Stimulated activated CD8-positive, alpha-beta memory T cell treated with anti-CD3 and anti-CD28 coated beads, Interleukin-7, amount 100 ng/mL, for 4 hours (primary cell): ENCODE results near the gene ABHD16B.
"Not testable (repeated sequence)": the region's sequence is repeated elsewhere in the genome, so short reads cannot be mapped to it uniquely, and the experiment has no call there.

Experiments used
- DNase-seq, 2 donors: peaks; one replicate each; pipeline ENCODE4 v3.0.0-alpha.2; 2020; ENCODE audit warnings: low read depth in 2 of 2

The ABHD16B gene

GRCh38 chr20:63877755-63878470 is 16.6 kb downstream of the ABHD16B start:
- DNase-seq: no peak

- no peak for DNase-seq
Measured at GRCh38 chr20:63878899-63879663, 17.8 kb downstream of the ABHD16B start.

GRCh38 chr20:63880901-63881300 is 19.6 kb downstream of the ABHD16B start:
- not testable (repeated sequence) for DNase-seq

- DNase-seq: no peak
Measured at GRCh38 chr20:63881451-63882226, 20.3 kb downstream of the ABHD16B start.

GRCh38 chr20:63882257-63883200 is 21.2 kb downstream of the ABHD16B start:
- DNase-seq: no peak

GRCh38 chr20:63883201-63883593 is 21.9 kb downstream of the ABHD16B start:
- DNase-seq: no peak

GRCh38 chr20:63884506-63885263 is 23.4 kb downstream of the ABHD16B start:
- DNase-seq: no peak

GRCh38 chr20:63885264-63886053 is 24.2 kb downstream of the ABHD16B start:
- no peak for DNase-seq

GRCh38 chr20:63886054-63886419 is 24.7 kb downstream of the ABHD16B start:
- no peak for DNase-seq

- DNase-seq: no peak
Measured at GRCh38 chr20:63886921-63887320, 25.6 kb downstream of the ABHD16B start.

GRCh38 chr20:63889241-63890200 is 28.2 kb downstream of the ABHD16B start:
- DNase-seq: no peak

- no peak for DNase-seq
Measured at GRCh38 chr20:63890201-63890576, 28.9 kb downstream of the ABHD16B start.

- DNase-seq: no peak
Measured at GRCh38 chr20:63890616-63891015, 29.3 kb downstream of the ABHD16B start.

GRCh38 chr20:63891061-63892002 is 30.0 kb downstream of the ABHD16B start:
- no peak for DNase-seq

- DNase-seq: no peak
Measured at GRCh38 chr20:63892402-63892801, 31.1 kb downstream of the ABHD16B start.

- DNase-seq: no peak
Measured at GRCh38 chr20:63893999-63894357, 32.7 kb downstream of the ABHD16B start.

- DNase-seq: peak; percentile 86 to 96
Measured at GRCh38 chr20:63894358-63895201, 33.3 kb downstream of the ABHD16B start, which contains the start of gene DNAJC5. DNAJC5 (plus strand) TSS chr20:63895126; CDS start chr20:63928346, 33,220 bp downstream.
